Stimulated activated CD4-positive, alpha-beta T cell treated with anti-CD3 and anti-CD28 coated beads, Interleukin-4, amount 100 ng/mL, for 1 hour (primary cell): Measurements from ENCODE around the gene MOCS3.
A peak's percentile ranks its signal among the peaks of the same experiment; 100 is the strongest.

Source experiments
- DNase-seq: peaks from one replicate; pipeline ENCODE4 v3.0.0-alpha.2; 2020

MOCS3 gene

DNA sequence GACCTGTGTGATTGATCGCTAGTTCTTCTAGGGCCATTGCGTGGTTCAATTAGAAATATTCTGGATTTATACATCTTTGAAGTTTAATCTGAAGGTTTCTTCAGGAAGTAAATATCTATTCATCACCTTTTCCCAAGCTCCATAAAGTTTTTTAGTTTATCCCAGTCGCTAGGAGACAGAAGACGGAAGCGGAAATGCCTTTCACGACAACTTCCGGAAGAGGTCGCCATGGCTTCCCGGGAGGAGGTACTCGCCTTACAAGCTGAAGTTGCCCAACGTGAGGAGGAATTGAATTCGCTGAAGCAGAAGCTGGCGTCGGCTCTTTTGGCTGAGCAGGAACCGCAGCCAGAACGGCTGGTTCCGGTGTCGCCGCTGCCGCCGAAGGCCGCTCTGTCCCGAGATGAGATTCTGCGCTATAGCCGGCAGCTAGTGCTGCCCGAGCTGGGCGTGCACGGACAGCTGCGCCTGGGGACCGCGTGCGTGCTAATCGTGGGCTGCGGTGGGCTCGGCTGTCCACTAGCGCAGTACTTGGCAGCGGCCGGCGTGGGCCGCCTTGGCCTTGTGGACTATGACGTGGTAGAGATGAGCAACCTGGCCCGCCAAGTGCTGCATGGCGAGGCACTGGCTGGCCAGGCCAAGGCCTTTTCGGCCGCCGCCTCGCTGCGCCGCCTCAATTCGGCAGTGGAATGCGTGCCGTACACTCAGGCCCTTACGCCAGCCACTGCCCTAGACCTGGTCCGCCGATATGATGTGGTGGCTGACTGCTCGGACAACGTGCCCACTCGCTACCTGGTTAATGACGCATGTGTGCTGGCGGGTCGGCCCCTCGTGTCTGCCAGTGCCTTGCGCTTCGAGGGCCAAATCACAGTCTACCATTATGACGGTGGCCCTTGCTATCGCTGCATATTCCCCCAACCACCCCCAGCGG lies at the start of gene MOCS3:
Gene MOCS3 (plus strand): TSS at position 204 of the 928 bp plus-strand sequence. CDS start 25 bp downstream, at position 229.
- DNase-seq: peak; percentile 68

GRCh38 chr20:50909413-50909812 lies 49.2 kb upstream of the MOCS3 start:
- no peak for DNase-seq

DNA sequence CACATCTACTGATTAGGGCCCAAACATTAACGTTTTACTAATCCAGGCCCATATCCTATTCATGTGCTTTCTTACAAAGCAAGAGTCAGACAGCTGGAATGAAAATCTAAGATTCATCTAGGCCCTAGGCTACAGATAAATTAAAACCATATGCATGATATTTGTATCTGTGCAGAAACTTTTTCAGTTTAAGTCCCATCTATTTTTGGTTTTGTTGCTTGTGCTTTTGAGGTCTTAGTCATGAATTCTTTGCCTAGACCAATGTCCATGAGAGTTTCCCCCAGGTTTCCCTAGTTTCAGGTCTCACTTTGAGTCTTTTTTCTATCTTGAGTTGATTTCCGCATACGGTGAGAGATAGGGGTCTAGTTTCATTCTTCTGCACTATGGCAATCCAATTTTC lies 47.6 kb upstream of the MOCS3 start:
- DNase-seq: no peak

- DNase-seq: no peak
These were observed 46.9 kb upstream of the MOCS3 start for GRCh38 chr20:50911716-50912115.

GRCh38 chr20:50913690-50914375 lies 44.8 kb upstream of the MOCS3 start:
- no peak for DNase-seq

DNA sequence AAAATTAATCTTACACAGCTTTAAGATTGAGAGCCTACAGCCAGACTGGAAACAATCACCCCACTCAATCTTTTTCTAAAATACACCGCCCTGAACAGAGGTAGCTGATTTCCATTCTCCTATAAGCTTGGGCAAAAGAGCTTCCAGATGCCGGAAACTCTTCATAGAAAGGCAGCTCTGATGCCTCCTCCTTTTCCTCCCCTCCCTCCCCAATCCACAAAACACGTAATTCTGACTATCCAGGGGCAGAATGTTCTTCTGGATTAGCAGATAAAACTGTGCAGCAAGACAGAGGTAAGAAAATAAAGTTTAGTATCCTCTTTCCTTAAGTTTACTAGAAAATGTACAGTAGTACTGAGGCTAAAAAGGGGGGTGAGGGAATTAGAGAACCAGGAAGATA lies 43.2 kb upstream of the MOCS3 start:
- DNase-seq: no peak

DNA sequence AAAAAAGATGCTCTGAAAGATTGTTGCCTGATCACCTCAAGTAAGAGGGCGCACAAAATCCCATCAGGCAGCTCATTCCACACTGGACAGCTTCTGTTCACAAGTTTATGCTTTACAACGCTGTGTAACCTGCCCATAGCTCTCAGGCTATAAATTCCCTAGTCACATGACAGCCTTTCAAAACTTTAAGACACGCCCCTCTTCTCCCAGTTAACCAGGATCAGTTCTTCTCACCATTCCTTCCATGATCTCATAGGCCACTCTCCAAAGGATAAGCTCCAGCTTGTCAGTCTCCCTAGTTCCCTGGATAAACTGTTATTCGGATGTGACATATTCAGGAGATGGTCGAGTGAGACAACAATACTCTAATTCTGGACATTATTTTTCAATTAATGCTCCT lies 42.4 kb upstream of the MOCS3 start:
- no peak for DNase-seq

GRCh38 chr20:50916934-50917333 lies 41.7 kb upstream of the MOCS3 start:
- no peak for DNase-seq

DNA sequence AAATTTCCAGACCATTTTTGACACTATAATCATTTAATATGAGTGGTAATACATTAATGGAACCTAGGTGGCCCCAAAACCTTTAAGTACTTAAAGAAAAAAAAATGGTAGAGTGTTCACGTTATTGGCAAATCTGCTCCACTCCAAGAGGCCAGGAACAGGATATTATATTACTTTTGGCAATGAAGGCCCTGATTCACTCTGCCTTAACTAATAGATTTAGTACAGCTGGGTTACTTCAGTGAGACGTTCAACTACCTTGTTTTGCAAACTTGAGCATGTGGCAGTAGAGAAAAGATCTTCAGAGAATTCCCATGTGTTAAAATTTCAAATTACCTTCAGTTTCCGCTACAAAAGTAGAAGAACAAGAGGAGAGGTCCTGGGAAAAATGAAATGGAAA lies 40.2 kb upstream of the MOCS3 start:
- DNase-seq: no peak

GRCh38 chr20:50919567-50919966 lies 39.1 kb upstream of the MOCS3 start:
- no peak for DNase-seq

DNA sequence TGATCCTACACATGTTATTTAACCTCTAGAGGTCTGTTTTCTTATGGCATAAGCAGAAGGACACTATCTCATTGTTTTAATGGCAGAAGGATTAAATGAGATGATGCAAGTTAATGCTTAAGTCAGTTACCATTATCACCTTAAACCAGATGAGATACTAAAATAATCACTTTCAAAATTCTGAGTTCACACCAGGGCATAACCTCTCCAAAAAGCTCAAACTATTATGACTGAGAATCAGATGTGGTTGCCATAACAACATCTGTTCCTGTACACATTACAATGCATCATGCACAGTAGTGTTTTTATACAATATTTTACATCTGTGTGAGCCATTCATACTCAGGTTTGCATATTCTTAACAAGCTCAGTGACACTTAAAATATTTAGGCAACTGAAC lies 37.6 kb upstream of the MOCS3 start:
- DNase-seq: no peak

GRCh38 chr20:50921803-50922501 lies 36.7 kb upstream of the MOCS3 start:
- DNase-seq: no peak

DNA sequence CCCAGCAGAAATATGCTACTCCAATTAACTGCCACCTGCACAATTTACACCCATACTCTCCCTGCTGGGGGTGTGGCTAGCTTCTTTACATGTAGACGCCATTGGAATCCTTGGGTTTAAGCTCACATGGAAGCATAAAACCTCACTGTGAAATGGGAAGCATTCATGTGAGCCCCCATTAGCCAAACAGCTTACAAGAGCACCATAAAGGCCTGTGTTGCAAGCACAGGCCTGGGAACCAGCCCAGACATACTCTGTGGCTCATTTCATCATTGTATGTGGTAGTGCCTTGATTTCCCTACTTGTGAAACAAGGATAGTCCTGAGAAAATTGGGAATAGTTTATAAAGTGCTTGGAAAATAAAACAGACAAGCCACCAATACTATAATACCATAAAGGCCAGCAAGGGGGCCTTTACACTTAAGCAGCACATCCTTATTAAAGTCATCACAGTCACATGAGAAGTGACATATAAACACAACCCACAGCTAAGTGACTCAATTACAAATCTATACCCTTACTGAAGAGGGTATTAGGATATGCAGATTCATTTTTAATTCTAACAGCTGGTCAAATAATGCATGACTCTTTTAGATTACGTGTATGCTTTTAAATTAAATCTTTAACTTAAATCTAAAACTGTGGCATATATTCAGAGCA lies 34.2 kb upstream of the MOCS3 start:
- DNase-seq: no peak

- no peak for DNase-seq
These were observed 32.1 kb upstream of the MOCS3 start for GRCh38 chr20:50926530-50926929.

DNA sequence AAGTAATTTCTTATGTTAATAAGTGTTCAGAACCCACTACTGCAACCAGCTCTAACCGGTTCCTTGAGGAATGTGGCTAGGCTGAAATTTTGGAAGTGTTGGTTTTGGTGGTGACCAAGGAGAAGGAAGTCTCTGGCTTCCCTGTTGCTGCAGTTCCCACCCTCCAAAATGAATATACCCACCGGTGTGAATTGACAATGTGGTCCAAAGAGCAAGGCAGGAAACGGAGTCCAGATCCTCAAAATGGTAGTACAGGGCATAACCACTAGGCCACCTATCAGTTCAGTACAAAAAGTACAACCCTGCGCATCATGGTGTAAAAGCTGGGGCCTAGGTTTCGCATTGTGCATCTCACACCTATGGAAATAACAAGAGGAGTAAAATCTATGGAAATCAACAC lies 30.1 kb upstream of the MOCS3 start:
- no peak for DNase-seq

GRCh38 chr20:50929299-50930138 lies 29.1 kb upstream of the MOCS3 start:
- DNase-seq: peak; percentile 87

DNA sequence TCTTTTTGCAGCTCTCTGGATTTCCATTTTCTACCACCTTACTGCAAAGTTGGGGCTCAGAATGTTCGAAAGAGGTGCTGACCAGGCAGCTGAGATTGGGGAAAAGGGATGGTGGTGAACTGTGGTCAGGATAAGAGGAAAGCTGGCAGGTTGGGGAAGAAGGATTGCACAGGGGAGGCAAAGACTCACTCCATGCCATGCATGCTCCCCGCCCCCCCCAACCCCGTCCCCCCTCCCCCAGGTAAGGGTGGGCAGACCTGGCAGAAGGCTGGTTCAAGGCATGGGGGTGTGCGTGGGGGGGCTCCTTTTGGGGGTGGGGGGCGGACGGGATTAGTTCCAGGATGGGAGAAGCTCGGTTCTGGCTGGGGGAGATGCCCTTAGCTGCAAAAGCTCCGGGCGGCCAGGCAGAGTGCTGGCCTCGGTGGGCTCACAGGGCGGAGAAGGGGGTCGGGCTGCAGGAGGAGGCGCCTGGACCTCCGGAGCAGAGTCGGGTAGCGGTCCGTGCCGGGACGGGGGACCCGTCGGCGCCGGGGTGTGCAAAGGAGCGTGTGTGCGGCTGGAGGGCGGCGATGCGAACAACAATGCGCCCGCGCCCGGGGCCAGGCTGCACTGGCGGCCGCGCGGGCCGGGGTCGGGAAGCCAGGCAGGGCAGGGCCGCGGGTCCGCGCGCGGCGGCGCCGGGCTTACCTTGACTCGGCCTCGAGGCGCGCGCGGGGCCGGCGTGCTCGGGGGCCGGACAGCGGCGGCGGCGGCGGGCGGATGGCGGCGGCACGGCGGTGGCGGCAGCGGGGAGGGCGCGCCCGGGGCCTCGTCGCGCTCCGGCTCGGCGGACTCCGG lies 28.3 kb upstream of the MOCS3 start:
- DNase-seq: peak; percentile 34

GRCh38 chr20:50930976-50931305 lies 27.7 kb upstream of the MOCS3 start:
- no peak for DNase-seq

GRCh38 chr20:50931306-50932015 lies 27.2 kb upstream of the MOCS3 start, which contains the start of gene ADNP:
TSS of gene ADNP (minus strand) at chr20:50931437. CDS start at chr20:50903996, 27,441 bp downstream.
- peak; percentile 86 for DNase-seq

- DNase-seq: no peak
These were observed 26.6 kb upstream of the MOCS3 start for GRCh38 chr20:50932016-50932485.
